ENCODE data around the gene CEP55.
A peak's percentile ranks its signal among the peaks of the same experiment; 100 is the strongest.

Gene CEP55

DNA sequence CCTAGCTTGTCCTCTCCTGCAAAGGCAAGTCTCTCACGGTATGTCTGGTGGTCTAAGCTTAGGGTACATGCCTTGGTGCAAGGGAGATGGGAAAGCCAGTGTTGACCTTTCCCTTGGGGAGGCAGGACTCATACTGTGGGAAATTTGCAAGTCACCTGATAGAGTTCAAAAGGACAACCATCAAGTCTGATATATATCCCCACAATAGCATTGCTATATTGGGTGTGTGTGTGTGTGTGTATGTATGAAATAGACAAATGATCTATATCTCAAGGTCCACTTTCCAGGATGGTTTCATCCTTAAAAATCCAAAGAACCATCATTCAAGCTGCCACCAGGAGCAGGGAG, 57.9 kb downstream of the CEP55 start:
- no peaks in the 10 kb centered on the region for H3K36me3 Mint-ChIP-seq (ENCODE audit: low read depth)
- ATAC-seq (no peak), DNase-seq (no peak)
- no peaks in the 10 kb centered on the region for H3K27me3 Mint-ChIP-seq
- no peak overlapping the region for H3K4me3 Mint-ChIP-seq
- no peak overlapping the region for H3K27ac Mint-ChIP-seq
- H3K4me1 Mint-ChIP-seq: no peaks in the 10 kb centered on the region
- no peaks in the 10 kb centered on the region for H3K9me3 Mint-ChIP-seq

DNA sequence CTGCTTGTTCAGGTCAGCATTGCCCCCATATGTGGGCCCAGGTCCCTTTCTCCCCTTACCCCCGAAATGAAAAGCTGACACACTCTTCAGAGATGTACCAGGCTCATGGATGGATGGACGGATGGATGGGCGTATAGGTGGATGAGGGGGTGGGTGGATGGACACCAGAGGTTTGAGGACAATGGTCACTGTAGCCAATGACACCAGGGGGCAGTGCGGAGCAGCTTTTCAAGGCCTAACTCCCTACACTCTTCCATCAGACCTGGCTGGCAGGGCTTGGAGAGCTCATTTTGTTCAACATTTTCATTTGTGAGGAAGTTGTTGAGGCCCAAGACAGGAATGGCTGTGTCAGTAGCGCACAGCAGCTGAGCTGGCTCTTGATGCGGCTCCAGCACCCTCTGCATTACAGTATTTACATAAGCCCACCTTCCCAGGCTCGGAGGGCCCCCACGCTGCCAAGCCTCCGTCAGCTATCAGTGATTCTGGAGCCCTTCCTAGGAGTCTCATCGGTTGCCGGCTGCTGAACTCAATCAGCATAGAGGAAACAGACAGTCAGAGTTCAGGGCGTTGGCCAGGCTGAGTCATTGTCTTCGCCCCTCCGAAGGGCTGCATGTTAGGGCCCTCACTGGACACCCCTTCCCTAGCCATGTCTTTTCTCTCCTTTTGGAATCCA, 58.5 kb downstream of the CEP55 start:
- no peak overlapping the region for H3K27ac Mint-ChIP-seq

DNA sequence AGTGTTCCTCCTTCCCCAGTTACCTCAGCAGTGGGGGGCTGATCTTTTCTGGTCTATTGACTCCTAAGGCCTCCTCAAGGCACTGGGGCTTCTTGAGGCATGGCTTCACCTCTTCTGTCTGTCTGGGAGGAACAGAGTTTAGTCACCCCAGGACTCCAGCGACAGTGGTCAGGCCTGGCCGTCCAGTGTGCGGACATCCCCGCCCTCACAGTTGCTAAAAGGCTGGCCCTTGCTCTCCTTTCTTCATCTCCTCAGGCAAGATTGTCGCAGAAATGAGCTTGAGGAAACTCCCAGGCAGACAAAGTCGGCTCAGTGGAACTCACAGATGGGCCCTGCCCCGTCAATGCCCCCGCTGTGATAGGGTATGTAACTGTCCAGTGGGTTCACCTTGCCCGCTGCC, 63.1 kb downstream of the CEP55 start:
- Mint-ChIP-seq H3K27ac (no peak overlapping the region), H3K9me3 (no peaks in the 10 kb centered on the region), H3K36me3 (ENCODE audit: low read depth) (no peaks in the 10 kb centered on the region), H3K4me1 (no peaks in the 10 kb centered on the region), H3K4me3 (no peak overlapping the region), H3K27me3 (no peaks in the 10 kb centered on the region)
- no peak for ATAC-seq
- DNase-seq: no peak

More for the DNA sequence above, 58.5 kb downstream of the CEP55 start:
- H3K4me1 Mint-ChIP-seq: no peaks in the 10 kb centered on the region
- no peaks in the 10 kb centered on the region for H3K27me3 Mint-ChIP-seq
- DNase-seq: peak; percentile 69
- H3K9me3 Mint-ChIP-seq: no peaks in the 10 kb centered on the region
- ATAC-seq: peak; percentile 57
- H3K4me3 Mint-ChIP-seq: no peak overlapping the region
- no peaks in the 10 kb centered on the region for H3K36me3 Mint-ChIP-seq (ENCODE audit: low read depth)

DNA sequence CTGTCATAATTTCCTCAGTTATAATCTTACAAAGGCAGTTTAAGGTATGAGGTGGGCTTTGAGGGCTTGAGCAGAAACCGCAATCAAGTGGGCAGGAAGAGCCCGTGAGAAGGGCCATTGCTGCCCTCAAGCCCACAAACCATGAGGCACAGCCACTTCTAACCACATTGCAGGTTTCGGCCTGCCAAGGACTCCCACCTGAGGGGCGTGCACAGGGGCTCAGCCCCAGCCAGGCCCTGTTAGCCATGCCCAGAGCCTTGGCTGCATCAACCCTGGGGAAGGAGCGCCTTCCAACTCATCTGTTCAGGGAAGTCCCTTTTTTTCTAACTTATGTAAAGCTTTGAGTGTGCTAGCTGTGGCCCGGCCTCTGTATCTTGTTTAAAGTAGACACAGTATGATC, 64.1 kb downstream of the CEP55 start:
- Mint-ChIP-seq H3K9me3 (no peaks in the 10 kb centered on the region), H3K27ac (no peak overlapping the region), H3K27me3 (peaks cover 9% of the 10 kb centered on the region), H3K4me1 (no peaks in the 10 kb centered on the region), H3K36me3 (ENCODE audit: low read depth) (no peaks in the 10 kb centered on the region), H3K4me3 (no peak overlapping the region)
- no peak for ATAC-seq
- no peak for DNase-seq

DNA sequence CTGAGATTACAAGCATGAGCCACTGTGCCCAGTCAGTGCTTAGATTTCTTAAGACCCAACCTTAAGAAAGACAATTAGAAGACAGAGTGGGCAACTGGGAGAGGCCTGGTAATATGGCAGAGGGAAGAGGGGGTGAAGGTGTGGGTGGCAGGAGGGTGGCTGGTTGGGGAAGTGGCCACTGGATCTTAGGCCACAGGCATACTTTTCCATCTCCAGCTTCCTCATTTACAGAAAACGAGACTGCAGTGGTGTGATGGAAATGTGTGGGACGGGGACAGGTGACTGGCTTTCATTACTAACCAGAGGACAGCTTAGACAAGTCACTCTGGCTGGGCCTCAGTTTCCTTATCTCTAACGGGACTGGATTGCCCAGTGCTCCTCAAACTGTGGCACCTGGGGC, 69.0 kb downstream of the CEP55 start:
- no peak overlapping the region for H3K4me3 Mint-ChIP-seq
- no peaks in the 10 kb centered on the region for H3K9me3 Mint-ChIP-seq
- H3K36me3 Mint-ChIP-seq (ENCODE audit: low read depth): no peaks in the 10 kb centered on the region
- ATAC-seq (no peak), DNase-seq (no peak)
- peaks cover 45% of the 10 kb centered on the region for H3K27me3 Mint-ChIP-seq
- H3K4me1 Mint-ChIP-seq: no peaks in the 10 kb centered on the region
- H3K27ac Mint-ChIP-seq: no peak overlapping the region

DNA sequence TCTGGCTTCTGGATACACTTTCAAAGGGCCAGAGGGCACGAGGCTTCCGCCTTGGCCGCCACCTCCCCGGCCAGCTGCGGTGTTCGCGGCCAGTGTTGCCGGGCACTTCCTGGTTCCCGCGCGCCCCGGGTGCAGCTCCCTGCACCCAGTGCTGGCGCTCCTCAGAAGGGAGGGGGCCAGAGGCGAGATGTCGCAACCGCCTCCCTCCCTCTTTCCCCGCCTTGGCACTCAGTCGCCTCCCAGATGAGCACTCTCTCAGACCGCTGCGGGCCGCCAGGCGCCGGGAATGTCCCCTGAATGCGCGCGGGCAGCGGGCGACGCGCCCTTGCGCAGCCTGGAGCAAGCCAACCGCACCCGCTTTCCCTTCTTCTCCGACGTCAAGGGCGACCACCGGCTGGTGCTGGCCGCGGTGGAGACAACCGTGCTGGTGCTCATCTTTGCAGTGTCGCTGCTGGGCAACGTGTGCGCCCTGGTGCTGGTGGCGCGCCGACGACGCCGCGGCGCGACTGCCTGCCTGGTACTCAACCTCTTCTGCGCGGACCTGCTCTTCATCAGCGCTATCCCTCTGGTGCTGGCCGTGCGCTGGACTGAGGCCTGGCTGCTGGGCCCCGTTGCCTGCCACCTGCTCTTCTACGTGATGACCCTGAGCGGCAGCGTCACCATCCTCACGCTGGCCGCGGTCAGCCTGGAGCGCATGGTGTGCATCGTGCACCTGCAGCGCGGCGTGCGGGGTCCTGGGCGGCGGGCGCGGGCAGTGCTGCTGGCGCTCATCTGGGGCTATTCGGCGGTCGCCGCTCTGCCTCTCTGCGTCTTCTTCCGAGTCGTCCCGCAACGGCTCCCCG, 70.2 kb downstream of the CEP55 start, which contains the start of gene FFAR4:
Gene FFAR4 (plus strand): TSS at position 231 of the 842 bp plus-strand sequence. CDS start 56 bp downstream, at position 287.
- DNase-seq (no peak), ATAC-seq (no peak)
- Mint-ChIP-seq H3K27me3 (peaks cover 56% of the 10 kb centered on the region), H3K36me3 (ENCODE audit: low read depth) (no peaks in the 10 kb centered on the region), H3K9me3 (no peaks in the 10 kb centered on the region), H3K4me1 (no peaks in the 10 kb centered on the region), H3K4me3 (no peak within 1 kb of the TSS), H3K27ac (no peak within 1 kb of the TSS)

DNA sequence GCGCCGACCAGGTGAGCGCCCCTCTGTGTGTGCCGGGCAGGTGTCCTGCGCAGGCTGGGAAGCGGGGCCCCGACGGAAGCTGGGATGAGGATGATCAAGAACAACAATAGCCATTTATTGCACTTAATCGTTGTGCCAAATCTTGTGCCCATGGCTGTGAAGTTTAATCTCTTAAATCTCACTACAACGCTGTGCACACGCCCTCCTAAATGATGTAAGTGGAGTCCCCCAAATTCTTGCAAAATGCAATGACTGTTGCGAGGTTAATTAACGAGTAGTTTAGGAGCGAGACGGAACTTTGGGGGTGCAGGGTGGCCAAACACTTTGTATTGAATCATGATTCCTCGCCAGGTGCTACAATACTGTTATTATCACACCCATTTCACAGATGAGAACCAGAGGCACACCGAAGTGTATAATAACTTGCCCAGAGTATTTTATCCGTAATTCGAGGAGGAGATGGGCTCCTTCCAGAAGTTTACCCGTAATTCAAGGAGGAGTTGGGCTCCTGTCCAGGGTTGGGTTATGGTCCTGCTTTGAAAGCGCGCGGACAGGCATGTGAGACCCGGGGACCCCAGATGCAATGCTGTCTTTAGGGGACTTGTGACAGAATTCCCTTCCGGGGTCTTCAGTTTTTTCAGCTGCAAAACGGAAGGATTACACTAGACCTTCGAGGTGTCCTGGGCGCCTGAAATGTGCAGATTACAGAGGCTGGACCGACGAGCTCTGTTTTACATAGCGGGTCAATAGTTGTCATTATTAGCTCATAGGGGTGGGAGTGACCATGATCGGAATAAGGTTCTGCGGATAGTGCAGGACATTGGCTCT, 71.1 kb downstream of the CEP55 start:
- Mint-ChIP-seq H3K4me3 (no peak overlapping the region), H3K27me3 (peaks cover 63% of the 10 kb centered on the region)
- no peak for ATAC-seq

DNA sequence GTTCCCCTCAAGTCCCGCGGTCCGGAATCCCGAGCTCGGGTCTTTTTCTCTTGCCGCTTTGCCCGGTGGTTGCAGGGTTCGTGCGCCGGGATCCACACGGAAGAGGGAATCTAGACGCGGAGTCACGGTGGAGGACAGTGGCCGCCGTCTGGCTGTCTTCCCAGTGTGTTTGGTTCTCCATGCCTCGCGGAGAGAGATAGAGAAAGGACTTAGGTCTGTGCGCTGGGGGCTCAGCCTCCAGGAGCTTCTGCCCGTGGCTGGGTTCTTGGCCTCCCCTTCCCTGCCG, 71.6 kb downstream of the CEP55 start:
- H3K4me1 Mint-ChIP-seq: no peaks in the 10 kb centered on the region
- H3K4me3 Mint-ChIP-seq: no peak overlapping the region
- peaks cover 69% of the 10 kb centered on the region for H3K27me3 Mint-ChIP-seq
- ATAC-seq (no peak), DNase-seq (no peak)
- H3K36me3 Mint-ChIP-seq (ENCODE audit: low read depth): no peaks in the 10 kb centered on the region
- no peaks in the 10 kb centered on the region for H3K9me3 Mint-ChIP-seq
- H3K27ac Mint-ChIP-seq: no peak overlapping the region

More for the DNA sequence above, 71.1 kb downstream of the CEP55 start:
- no peaks in the 10 kb centered on the region for H3K9me3 Mint-ChIP-seq
- H3K36me3 Mint-ChIP-seq (ENCODE audit: low read depth): no peaks in the 10 kb centered on the region
- no peak overlapping the region for H3K27ac Mint-ChIP-seq
- no peaks in the 10 kb centered on the region for H3K4me1 Mint-ChIP-seq
- no peak for DNase-seq

DNA sequence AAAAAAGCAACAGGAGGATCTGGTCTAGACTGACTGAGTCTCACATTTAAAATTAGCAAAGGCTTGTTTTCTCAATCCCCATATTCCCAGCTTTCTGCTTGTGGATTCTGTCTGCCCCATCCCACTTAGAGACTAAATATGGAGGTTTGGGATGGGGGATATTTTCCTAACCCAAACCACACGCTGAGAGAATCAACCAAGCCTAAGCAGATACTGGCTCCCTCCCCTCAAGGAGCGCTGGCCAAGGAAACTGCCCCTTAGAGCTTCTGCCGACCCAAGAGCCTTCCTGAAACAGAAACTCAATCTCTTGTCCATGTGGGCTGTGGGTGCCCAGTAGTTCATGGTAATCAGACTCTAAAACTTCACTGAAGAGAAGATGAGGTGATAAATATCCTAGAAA, 74.0 kb downstream of the CEP55 start:
- DNase-seq (no peak), ATAC-seq (no peak)
- Mint-ChIP-seq H3K9me3 (no peaks in the 10 kb centered on the region), H3K4me1 (peaks cover 5% of the 10 kb centered on the region), H3K27me3 (peaks cover 64% of the 10 kb centered on the region), H3K36me3 (ENCODE audit: low read depth) (no peaks in the 10 kb centered on the region), H3K27ac (no peak overlapping the region), H3K4me3 (no peak overlapping the region)

DNA sequence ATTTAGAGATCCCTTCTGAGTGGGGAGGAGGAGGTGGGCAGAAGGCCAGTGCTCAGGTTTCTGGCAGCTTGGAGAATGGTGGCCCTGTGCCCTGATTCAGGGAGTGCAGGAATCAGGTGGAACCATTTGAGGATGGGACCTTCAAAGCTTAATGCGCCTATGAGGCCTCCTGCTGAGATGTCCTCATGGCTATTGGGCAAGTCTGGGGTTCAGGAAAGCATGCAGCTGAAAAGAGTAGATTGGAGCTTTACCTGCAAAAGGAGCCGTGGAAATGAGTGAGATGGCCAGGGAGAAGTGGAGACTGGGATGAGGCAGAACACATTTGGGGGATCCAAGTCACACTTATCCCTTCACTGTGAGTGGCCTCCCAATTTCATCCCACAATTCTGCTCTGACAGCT, 76.2 kb downstream of the CEP55 start:
- H3K27ac Mint-ChIP-seq: no peak overlapping the region
- DNase-seq: no peak
- no peak overlapping the region for H3K4me3 Mint-ChIP-seq
- H3K4me1 Mint-ChIP-seq: peaks cover 5% of the 10 kb centered on the region
- ATAC-seq: no peak
- no peaks in the 10 kb centered on the region for H3K36me3 Mint-ChIP-seq (ENCODE audit: low read depth)
- H3K27me3 Mint-ChIP-seq: peaks cover 49% of the 10 kb centered on the region
- no peaks in the 10 kb centered on the region for H3K9me3 Mint-ChIP-seq

DNA sequence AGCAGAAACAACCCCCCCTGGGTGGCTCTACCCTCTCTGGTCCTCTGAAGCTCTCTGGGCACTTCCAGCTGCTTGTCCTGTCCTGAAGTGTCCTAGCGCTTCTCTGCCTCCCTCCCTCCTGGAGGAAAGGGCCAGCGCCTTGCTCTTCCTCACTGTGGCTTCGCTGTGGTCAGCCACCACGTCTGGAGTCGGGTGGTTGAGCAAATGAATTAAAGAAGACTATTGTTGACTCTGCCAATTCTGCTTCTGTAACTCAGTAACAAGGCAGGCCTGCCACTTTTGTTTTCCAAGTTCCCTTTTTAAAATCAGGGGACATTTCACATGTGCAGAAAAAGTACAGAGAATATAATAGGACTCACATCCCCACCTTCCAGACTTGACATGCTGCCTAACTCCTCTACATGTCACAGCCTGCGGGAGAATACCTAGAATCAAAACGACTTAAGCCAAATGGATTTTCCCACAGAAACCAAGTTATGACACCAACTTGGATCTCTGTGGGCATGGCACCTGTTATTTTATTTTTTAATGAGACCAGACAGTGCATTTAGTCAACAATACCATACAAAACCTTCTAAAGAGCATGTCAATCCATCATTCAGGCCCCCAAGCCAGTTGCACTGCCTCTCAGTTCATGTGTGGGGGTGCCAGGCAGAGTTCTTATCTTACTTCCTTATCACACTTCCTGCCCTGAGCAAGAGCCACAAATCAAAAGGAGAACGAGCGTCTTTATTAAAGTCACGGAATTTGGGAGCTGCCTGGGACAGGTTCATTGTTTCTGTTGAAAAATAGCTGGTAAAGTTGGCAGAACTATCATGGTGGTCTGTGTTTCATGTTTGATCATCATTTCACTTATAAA, 76.9 kb downstream of the CEP55 start:
- H3K9me3 Mint-ChIP-seq: no peaks in the 10 kb centered on the region
- H3K27ac Mint-ChIP-seq: no peak overlapping the region
- no peaks in the 10 kb centered on the region for H3K36me3 Mint-ChIP-seq (ENCODE audit: low read depth)
- H3K4me3 Mint-ChIP-seq: no peak overlapping the region
- peaks cover 45% of the 10 kb centered on the region for H3K27me3 Mint-ChIP-seq
- DNase-seq: no peak
- no peak for ATAC-seq
- peaks cover 5% of the 10 kb centered on the region for H3K4me1 Mint-ChIP-seq

DNA sequence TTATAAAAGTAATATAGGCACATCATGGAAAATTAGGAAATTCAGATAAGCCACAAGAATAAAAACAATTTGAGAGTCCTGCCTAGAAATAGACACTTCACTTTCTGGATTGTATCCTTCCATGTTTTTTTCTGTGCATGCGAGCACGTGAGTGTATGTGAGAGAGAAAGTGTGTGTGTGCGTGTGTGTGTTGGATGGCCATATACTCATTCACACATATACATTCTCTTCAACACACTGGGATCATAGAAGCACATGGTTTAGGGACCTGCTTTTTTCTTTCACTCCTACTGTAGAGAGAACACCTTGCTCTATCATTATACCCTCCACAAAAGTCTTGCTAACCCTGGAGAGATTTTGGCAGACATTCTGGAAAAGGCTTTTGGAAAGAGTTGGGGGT, 77.5 kb downstream of the CEP55 start:
- H3K27me3 Mint-ChIP-seq: peaks cover 41% of the 10 kb centered on the region
- no peak for DNase-seq
- H3K4me1 Mint-ChIP-seq: peaks cover 5% of the 10 kb centered on the region
- no peak for ATAC-seq
- no peak overlapping the region for H3K27ac Mint-ChIP-seq
- no peak overlapping the region for H3K4me3 Mint-ChIP-seq
- H3K36me3 Mint-ChIP-seq (ENCODE audit: low read depth): no peaks in the 10 kb centered on the region
- no peaks in the 10 kb centered on the region for H3K9me3 Mint-ChIP-seq

DNA sequence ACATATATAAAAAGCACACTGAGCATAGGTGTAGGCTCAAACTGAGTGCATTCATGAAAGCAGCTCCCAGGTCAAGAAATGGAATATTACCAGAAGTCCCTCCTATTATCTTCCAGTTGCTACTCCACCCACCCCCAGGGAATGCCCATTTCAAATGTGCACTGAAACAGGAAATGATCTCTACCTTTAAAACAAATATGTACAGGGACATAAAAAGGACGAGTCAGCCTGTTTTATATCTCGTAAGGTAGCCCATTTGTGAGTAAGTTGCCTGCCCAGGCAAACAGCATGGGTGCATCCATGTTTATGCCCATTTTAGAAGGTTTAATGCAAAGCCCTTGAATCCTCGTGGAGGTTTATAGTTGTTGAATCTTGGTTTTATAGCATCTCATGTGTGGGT, 80.5 kb downstream of the CEP55 start:
- DNase-seq: no peak
- no peak overlapping the region for H3K27ac Mint-ChIP-seq
- peaks cover 5% of the 10 kb centered on the region for H3K4me1 Mint-ChIP-seq
- no peaks in the 10 kb centered on the region for H3K36me3 Mint-ChIP-seq (ENCODE audit: low read depth)
- no peak for ATAC-seq
- peaks cover 24% of the 10 kb centered on the region for H3K27me3 Mint-ChIP-seq
- H3K4me3 Mint-ChIP-seq: no peak overlapping the region
- H3K9me3 Mint-ChIP-seq: peaks cover 8% of the 10 kb centered on the region

DNA sequence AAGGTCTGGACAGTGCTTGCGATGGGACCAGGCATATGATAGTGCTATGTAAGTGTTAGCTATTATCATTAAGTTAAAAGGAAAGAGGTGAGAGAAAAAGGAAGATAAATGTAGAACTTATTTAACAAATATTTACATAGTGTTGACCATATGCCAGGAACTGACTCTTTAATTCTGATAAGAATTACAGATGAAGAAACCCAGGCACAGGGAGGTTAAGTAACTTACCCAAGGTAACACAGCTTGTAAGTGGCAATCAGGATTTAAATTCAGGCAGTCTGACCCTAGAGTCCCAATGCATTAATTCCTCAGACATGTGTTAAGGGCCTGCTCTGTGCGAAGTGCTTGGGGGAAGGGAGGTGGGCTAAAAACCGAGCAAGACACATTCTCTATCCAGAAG, 81.2 kb downstream of the CEP55 start:
- no peak for ATAC-seq
- Mint-ChIP-seq H3K36me3 (ENCODE audit: low read depth) (no peaks in the 10 kb centered on the region), H3K27me3 (peaks cover 17% of the 10 kb centered on the region), H3K4me3 (no peak overlapping the region), H3K9me3 (peaks cover 8% of the 10 kb centered on the region), H3K27ac (no peak overlapping the region), H3K4me1 (peaks cover 5% of the 10 kb centered on the region)
- DNase-seq: no peak
